EL (cell line): ENCODE results near the gene ZFR2.
"Not testable (repeated sequence)": the region's sequence is repeated elsewhere in the genome, so short reads cannot be mapped to it uniquely, and the experiment has no call there.

Experiments used
- DNase-seq: peaks from one replicate; pipeline ENCODE4 v3.0.0-alpha.2; 2016

ZFR2 gene

DNA sequence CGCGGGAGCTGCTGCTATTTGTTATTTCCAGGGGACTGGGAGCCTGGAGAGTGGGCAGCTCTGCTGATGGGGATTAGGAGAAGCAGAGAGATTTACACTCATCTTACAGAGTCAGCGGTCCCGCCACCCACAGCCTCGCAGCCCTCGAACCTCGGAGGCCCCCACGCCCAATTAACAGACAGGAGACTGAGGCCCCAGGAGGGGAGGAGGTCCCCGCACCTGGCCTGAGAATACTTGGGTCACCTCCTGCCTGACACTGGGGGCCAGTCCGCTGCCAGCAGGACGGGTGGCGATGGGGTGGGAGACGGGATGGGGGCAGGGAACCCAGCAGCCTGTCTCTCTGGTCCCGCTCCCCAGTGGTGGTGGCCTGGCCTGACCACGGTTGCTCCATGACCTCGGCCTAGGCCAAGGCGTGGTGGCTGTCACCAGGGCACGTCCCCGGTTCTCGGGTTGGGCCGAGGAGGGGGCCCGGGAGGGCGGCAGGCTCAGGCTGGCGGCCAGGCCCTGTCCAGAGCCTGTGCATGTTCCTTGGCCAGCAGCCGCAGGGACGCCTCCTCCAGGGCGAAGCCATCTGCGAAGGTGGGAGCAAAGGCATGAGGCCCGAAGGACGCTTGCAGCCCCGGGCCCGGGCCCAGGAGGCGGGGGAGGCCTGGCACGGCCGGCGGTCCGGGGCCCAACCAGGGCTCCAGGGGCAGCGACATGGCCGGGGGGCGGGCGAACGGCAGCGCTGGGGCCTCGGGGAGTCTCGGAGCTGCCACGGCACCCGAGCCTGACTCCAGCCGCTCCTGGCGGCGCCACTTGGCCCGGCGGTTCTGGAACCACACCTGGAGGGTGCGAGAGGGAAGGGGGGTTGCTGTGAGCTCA is 98.5 kb downstream of the ZFR2 start:
- no peak for DNase-seq

- DNase-seq, result no peak
These were observed 99.3 kb downstream of the ZFR2 start for GRCh38 chr19:3769494-3769893.

- no peak for DNase-seq
These were observed 100.1 kb downstream of the ZFR2 start for GRCh38 chr19:3768748-3769099.

DNA sequence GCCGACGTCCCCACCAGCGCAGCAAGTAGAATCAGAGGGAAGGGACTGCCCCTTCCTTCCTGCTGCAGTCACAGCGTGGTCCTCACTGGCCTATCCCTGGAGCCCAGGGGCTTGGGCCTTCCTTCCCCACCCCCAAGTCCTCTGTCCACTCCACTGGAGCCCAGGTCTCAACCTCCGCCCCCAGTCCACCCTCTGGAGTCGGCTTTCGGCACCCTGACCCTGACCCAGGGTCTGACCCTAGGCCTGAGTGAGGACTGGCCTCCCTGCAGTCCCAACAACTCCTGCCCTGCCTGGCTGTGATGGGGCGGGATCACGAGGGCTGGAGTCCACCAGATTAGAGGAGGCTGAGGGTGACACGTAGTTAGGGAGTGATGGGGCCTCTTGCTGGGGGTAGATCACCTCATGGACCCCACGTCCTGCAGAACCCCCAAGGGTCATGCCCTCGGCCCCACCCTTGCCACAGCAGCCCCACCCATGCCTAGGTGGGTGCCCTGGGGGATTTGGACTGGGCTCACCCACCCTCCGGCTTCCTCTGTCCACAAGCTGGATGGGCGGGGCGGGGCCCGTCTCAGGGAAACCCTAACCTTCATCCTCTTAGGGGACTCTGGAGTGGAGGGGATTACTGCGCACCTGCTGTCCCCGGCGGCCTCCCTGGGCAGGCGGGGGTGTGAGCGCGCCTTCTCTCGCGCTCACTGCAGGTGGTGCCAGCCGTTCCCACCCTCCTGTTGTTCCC is 100.7 kb downstream of the ZFR2 start:
- DNase-seq, result no peak

GRCh38 chr19:3767050-3767449 is 101.8 kb downstream of the ZFR2 start:
- no peak for DNase-seq

GRCh38 chr19:3766520-3766919 is 102.3 kb downstream of the ZFR2 start:
- DNase-seq, result no peak

GRCh38 chr19:3765757-3766156 is 103.1 kb downstream of the ZFR2 start:
- peak; percentile 40 for DNase-seq

DNA sequence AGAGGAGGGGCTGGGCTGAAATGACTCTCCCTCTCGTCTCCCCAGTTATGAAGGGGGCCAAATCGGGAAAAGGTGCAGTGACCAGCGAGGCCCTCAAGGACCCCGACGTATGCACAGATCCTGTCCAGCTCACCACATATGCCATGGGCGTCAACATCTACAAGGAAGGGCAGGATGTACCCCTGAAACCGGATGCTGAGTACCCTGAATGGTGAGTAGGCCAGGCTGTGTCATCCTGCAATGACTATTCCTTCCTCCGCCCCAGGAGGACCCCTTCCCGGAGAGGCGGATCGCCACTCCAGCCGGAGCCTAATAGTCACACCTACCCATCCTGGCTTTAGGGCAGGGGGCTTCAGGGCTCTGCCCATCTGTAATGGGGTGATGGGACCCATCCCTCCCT is 103.7 kb downstream of the ZFR2 start:
- DNase-seq, result no peak

DNA sequence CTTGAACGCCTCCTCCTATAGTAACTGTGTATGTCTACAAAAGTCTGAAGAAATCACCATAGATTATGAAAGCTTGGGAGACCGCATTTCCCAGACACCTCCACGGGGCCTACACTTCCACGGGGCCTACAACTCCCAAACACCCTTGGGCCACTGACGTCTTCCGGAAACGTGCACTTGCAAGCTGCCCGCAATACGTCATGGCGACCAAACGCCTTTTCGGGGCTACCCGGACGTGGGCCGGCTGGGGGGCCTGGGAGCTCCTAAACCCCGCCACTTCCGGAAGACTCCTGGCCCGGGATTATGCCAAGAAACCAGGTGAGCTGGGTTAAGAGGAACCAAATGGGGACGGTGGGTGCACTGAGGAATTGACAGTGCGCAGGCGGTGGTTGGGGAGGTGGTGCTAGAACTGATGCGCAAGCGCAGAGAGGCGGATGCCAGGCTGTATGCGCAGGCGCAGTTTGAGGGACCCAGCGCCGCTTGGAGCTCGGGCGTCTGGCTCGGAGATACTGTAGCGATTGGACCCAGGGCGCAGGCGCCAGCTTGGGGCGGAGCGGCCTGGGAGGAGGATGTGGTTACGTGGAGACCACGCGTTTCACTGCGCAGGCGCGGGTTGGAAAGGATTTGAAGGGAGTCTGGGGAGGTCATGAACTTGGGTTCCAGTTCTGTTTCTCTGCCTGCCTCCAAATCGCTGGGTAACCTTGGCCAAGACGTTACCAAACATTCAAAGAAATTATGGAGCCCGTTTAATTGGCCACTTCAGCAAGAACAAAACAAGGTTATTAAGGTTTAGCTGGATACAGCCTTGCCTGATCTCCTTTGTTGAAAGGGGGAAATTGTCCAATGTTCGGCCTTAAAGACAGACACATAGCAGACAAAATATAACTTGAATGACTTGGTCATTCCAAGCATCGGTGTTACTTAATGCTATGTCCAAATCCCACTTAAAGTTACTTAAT is 106.1 kb downstream of the ZFR2 start, which contains the start of gene MRPL54:
MRPL54 (plus strand) TSS at position 182 of the 959 bp plus-strand sequence; CDS start at position 201, 19 bp downstream.
- peak; percentile 99 for DNase-seq

DNA sequence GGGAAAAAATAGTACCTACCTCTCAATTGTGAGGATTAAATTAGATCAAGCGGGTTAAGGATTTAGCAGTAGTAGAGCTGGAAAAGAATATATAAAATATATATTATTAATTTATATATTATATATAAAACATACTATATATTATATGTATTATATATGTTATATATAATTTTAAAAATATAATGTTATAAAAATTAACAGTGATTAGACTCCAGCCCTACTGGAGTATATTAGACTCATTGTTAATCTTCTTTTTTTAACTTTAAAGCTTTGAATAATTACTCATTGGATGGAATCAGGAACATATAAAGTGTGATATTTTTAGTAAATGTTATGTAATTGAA is 106.7 kb downstream of the ZFR2 start:
- DNase-seq, result no peak

DNA sequence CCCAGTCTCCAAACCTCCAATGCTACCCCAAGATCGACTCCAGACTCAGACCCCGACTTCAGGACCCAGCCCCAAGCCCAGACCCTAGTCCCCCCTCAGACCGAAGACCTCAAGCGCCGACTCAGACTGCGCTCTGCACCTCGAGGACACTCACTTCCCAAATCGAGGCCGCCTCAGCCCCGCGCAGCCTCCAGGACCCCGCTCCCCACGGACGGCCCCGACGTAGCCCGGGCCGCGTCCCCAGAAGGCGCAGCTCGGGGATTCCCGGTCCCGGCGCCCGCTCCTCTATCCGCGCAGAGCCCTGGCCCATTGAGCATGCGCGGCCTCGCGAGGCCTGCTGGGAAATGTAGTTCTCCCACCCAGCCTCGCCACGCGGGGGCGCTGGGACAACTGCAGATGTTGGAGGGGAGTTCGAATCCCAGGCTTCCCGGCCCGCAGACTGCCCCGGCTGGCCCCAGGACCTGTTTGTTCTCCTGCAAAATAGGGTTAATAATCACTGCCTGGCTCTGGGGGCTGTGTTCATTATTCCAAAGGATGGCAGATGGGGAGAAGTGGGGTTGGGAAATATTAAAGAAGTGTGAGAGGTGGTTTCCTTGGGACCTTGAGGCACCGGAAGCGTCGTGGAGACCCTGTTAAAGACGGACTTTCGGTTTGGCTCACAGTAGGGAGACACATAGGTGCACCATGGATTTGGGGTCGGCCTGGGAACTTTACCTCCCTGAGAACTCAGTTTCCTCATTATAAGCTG is 107.3 kb downstream of the ZFR2 start, which contains the start of gene APBA3:
APBA3 (minus strand) TSS at position 311 of the 748 bp plus-strand sequence. CDS start 1,428 bp downstream, outside the sequence.
- peak; percentile 89 for DNase-seq

DNA sequence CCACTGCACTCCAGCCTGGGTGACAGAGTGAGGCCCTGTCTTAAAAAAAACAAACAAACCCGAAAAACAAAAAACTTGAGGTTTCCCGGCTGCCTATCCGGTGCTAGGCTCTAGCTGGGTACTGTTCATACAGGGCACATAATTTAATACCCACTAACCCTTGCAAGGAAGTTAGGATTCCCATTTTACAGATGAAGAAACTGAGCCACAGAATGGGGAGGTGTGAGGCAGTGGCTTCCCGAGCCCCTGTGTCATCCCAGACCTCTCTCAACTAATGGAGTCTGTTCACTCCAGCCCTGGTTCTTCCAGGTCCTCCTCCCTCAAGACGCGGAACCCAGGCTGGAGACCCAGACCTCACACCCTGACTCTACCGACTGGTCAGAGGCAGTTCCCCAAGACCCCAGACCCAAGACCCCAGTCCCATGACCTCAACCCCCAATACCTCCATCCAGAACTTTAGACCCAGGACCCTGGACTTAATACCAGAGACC is 107.9 kb downstream of the ZFR2 start:
- peak; percentile 18 for DNase-seq

- no peak for DNase-seq
These were observed 109.2 kb downstream of the ZFR2 start for GRCh38 chr19:3759482-3760254.

GRCh38 chr19:3758297-3758696 is 110.5 kb downstream of the ZFR2 start:
- not testable (repeated sequence) for DNase-seq

DNA sequence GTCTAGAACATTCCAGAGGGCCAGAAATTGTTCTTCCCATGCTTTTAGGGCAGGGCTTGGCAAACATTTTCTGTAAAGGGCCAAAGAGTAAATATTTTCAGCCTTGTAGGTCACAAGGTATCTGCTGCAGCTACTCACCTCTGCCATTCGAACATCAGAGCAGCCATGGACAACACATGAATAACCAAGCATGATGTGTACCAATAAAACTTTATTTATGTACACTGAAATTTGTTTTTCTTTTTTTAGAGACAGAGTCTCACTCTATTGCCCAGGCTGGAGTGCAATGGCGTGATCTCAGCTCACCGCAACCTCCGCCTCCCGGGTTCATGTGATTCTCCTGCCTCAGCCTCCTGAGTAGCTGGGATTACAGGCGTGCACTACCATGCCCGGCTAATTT is 111.1 kb downstream of the ZFR2 start:
- not testable (repeated sequence) for DNase-seq
